Measurements from ENCODE around the gene C1orf167. TPM values are rescaled to one million over a fixed set of nuclear protein-coding genes. Genes with fewer than 3 reads are reported as not detected.

The C1orf167 gene
- total and polyA plus RNA-seq, 2 experiments from 2014 or later, result 0.44 to 1.4 TPM

DNA sequence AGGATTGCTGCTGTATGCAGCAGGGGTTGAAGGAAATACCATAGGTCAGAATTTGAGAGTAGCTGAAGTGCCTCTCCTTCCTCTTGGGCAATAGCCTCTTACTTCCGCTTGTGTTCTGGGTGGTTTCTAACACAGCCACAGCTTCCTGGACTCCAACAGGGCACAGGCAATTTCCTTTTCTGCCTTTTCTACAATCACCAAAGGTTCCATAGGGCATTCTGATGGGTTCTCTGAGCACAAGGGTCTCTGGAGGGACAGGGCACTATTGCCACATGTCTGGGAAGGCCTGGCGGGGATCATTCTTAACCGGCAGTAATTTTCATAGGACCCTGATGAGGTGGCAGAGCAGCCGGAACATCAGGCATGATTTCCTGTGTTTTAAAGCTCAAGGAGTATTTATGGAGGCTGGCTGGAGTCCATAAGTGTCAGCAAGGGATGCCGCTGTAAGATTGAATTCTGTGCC lies 31.5 kb upstream of the C1orf167 start:
- Histone ChIP-seq H3K36me3 (no peaks in the 10 kb centered on the region), H3K9me3 (ENCODE audit: low read depth) (no peaks in the 10 kb centered on the region), H3K4me3 (no peak overlapping the region), H3K27ac (no peak overlapping the region), H3K27me3 (no peaks in the 10 kb centered on the region), H3K4me1 (ENCODE audit: low read depth) (peaks cover 7% of the 10 kb centered on the region)
- TF ChIP-seq, protein P1, sequence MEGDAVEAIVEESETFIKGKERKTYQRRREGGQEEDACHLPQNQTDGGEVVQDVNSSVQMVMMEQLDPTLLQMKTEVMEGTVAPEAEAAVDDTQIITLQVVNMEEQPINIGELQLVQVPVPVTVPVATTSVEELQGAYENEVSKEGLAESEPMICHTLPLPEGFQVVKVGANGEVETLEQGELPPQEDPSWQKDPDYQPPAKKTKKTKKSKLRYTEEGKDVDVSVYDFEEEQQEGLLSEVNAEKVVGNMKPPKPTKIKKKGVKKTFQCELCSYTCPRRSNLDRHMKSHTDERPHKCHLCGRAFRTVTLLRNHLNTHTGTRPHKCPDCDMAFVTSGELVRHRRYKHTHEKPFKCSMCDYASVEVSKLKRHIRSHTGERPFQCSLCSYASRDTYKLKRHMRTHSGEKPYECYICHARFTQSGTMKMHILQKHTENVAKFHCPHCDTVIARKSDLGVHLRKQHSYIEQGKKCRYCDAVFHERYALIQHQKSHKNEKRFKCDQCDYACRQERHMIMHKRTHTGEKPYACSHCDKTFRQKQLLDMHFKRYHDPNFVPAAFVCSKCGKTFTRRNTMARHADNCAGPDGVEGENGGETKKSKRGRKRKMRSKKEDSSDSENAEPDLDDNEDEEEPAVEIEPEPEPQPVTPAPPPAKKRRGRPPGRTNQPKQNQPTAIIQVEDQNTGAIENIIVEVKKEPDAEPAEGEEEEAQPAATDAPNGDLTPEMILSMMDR (IDR thresholded peaks at IDR 0.05; ENCODE audit: low read depth, low read length), result no peak
- DNase-seq (ENCODE audit: low read depth in 1 of 2, low spot score in 1 of 2), result peak in 1 of 2 donors; percentile 76

DNA sequence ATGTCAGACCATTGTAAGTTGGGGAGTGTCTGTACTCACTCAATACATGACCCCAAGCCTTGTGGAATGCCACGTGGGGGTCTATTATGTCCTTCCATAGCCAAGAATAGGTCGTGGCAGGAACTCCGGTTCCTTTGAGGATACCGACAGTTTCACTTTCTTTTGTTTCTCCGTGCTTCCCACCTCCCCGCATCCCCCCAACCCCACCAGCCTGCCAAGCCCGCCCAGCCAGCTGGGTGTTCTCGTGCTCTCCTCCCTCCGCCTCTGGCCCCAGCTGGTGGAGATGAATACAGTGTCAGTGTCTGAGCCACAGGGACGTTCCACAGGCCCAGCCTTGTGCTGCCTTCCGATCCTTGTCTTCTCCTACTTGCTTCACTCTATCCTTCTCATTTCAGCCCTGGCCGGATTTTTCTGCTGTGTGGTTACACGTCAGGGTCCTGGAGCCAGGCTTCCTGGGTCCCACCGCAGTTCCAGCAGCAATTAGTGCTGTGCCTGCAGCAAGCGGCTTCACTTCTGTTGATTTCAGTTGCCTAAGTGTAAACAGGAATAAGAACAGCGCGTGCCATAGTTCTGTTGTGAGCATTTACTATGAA lies 30.2 kb upstream of the C1orf167 start:
- Histone ChIP-seq H3K27ac (no peak overlapping the region), H3K4me1 (ENCODE audit: low read depth) (peaks cover 8% of the 10 kb centered on the region), H3K9me3 (ENCODE audit: low read depth) (no peaks in the 10 kb centered on the region), H3K27me3 (no peaks in the 10 kb centered on the region), H3K36me3 (no peaks in the 10 kb centered on the region), H3K4me3 (no peak overlapping the region)
- TF ChIP-seq, protein P1 (IDR thresholded peaks at IDR 0.05; ENCODE audit: low read depth, low read length), result no peak
- peak in 1 of 2 donors; percentile 87 for DNase-seq (ENCODE audit: low read depth in 1 of 2, low spot score in 1 of 2)

DNA sequence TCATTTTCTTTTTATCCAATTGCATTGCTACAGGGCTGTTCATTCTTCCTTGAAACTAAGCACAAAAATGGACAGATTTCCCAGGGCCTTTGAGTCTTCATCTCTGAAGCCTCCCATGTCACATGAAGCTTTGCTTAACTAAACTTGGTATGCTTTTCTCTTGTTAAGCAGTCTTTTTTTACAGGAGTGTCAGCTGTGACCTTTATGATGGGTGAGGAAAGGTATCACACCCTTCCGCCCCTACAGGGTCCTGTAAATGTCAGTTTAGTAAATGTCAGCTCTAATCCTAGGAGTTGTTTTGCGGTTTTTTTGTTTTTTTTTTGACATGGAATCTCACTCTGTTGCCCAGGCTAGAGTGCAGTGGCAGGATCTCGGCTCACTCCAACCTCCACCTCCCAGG lies 28.7 kb upstream of the C1orf167 start:
- TF ChIP-seq, protein P1 (IDR thresholded peaks at IDR 0.05; ENCODE audit: low read depth, low read length), result no peak
- peaks cover 14% of the 10 kb centered on the region for H3K4me1 ChIP-seq (ENCODE audit: low read depth)
- no peaks in the 10 kb centered on the region for H3K36me3 ChIP-seq
- DNase-seq (ENCODE audit: low read depth in 1 of 2, low spot score in 1 of 2), result no peak
- H3K27me3 ChIP-seq, result no peaks in the 10 kb centered on the region
- no peaks in the 10 kb centered on the region for H3K9me3 ChIP-seq (ENCODE audit: low read depth)
- no peak overlapping the region for H3K27ac ChIP-seq
- H3K4me3 ChIP-seq, result no peak overlapping the region

DNA sequence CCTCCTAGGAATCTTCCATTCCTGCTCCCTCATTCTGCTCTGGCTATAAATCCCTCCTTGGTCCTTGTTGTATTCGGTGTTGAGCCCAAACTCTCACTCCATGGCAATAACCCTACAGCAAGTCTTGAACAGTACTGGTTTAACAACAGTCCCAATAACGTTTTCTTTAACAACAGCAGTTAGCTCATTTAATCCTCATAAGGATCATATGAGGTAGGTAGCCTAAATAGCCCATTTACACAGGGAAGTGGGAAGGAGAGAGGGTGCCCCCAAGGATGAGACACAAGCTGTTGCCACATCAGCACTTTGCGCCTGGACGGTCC lies 26.5 kb upstream of the C1orf167 start:
- H3K9me3 ChIP-seq (ENCODE audit: low read depth), result no peaks in the 10 kb centered on the region
- H3K4me1 ChIP-seq (ENCODE audit: low read depth), result peaks cover 14% of the 10 kb centered on the region
- TF ChIP-seq, protein P1 (IDR thresholded peaks at IDR 0.05; ENCODE audit: low read depth, low read length), result no peak
- DNase-seq (ENCODE audit: low read depth in 1 of 2, low spot score in 1 of 2), result no peak
- no peak overlapping the region for H3K27ac ChIP-seq
- no peak overlapping the region for H3K4me3 ChIP-seq
- H3K36me3 ChIP-seq, result no peaks in the 10 kb centered on the region
- no peaks in the 10 kb centered on the region for H3K27me3 ChIP-seq

DNA sequence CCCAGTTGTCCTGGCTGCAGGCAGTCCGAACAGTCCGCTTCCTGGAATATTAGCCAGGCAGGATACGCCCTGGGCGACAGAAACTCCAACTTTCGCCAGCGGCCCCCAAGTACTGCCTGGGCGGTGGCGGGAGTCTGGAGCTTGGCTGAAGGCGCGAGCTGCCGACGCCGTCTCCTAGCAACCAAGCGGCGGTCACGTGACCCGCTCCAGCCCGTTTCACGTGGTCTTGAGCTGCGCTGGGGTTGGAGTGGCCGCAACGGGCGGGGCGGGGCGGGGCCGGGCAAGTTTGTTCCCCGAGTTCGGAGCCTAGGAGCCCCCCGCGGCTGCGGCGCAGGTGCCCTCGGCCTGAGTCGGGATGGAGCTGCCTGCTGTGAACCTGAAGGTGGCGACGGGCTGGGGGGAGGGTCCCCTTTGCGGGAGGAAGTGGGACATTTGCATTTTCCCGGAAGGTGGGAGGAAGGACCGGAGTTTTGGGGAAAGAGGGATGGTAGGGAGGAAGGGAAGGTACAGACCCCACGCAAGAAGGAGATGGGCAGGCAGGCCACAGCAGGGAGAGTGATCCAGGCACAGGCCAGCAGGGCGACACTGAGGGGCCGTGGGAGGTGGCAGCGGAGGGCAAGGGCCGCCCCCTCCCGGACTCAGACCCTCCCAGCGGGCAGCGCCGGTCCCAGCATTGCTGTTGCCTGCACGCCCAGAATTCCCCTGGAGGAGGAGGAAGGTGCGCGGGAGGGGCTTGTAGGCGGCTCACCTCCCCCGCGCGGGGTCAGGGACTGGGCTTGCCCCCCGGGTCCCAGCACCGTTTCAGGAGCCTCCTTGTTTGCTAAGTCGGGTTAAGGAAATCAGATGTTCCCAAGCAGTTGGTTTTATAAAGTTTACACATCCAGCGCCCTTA lies 25.9 kb upstream of the C1orf167 start, which contains the start of gene AGTRAP:
Gene AGTRAP (plus strand): TSS at position 283 of the 892 bp plus-strand sequence. CDS start 73 bp downstream, at position 356.
- H3K9me3 ChIP-seq (ENCODE audit: low read depth), result no peaks in the 10 kb centered on the region
- H3K27me3 ChIP-seq, result no peaks in the 10 kb centered on the region
- DNase-seq (ENCODE audit: low read depth in 1 of 2, low spot score in 1 of 2), result peak; percentile 95
- peaks cover 14% of the 10 kb centered on the region for H3K4me1 ChIP-seq (ENCODE audit: low read depth)
- TF ChIP-seq, protein P1 (IDR thresholded peaks at IDR 0.05; ENCODE audit: low read depth, low read length), result no peak
- H3K4me3 ChIP-seq, result peak within 1 kb of the TSS; percentile 58
- no peak within 1 kb of the TSS for H3K27ac ChIP-seq
- no peaks in the 10 kb centered on the region for H3K36me3 ChIP-seq

Measured in cardiac muscle cell (in vitro differentiated cells and primary cell).